Measurements from ENCODE around the gene PANK2.

PANK2 gene

GRCh38 chr20:3919352-3919751, 30.2 kb downstream of the PANK2 start:
- TF ChIP-seq CTCF (IDR thresholded peaks at IDR 0.05; ENCODE audit: low read depth, low read length): no peak
- peaks cover 72% of the 10 kb centered on the region for H3K36me3 ChIP-seq
- no peaks in the 10 kb centered on the region for H3K27me3 ChIP-seq
- DNase-seq: no peak
- H3K4me3 ChIP-seq (ENCODE audit: low read depth, low read length): no peak overlapping the region
- H3K9me3 ChIP-seq: no peaks in the 10 kb centered on the region
- H3K4me1 ChIP-seq: no peaks in the 10 kb centered on the region; the same call in 1 of the 2 replicates

GRCh38 chr20:3922223-3922982, 33.2 kb downstream of the PANK2 start:
- peaks cover 54% of the 10 kb centered on the region for H3K36me3 ChIP-seq
- H3K4me3 ChIP-seq (ENCODE audit: low read depth, low read length): no peak overlapping the region
- H3K9me3 ChIP-seq: no peaks in the 10 kb centered on the region
- no peaks in the 10 kb centered on the region for H3K27me3 ChIP-seq
- no peaks in the 10 kb centered on the region; the same call in 1 of the 2 replicates for H3K4me1 ChIP-seq
- DNase-seq: no peak
- TF ChIP-seq CTCF (IDR thresholded peaks at IDR 0.05; ENCODE audit: low read depth, low read length): no peak

DNA sequence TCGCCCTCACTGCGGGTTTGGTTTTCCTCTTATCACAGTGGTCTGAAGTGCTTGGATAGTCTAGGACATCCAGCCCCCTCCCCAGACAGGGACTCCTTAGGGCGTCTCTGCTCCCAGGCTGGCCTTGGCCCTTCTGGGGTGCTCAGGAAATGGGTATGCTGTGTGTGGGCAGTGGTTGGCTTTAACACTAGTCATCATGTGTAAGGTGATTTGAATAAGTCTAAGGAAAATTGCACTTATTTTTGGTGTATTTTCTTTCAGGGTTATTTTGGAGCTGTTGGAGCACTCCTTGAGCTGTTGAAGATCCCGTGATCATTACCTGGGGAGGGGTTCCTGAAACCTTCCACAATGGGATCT, 33.8 kb downstream of the PANK2 start:
- no peak for TF ChIP-seq CTCF (IDR thresholded peaks at IDR 0.05; ENCODE audit: low read depth, low read length)
- H3K9me3 ChIP-seq: no peaks in the 10 kb centered on the region
- no peaks in the 10 kb centered on the region for H3K27me3 ChIP-seq
- no peak for DNase-seq
- H3K4me1 ChIP-seq: no peaks in the 10 kb centered on the region; the same call in 1 of the 2 replicates
- H3K4me3 ChIP-seq (ENCODE audit: low read depth, low read length): no peak overlapping the region
- H3K36me3 ChIP-seq: peaks cover 54% of the 10 kb centered on the region

DNA sequence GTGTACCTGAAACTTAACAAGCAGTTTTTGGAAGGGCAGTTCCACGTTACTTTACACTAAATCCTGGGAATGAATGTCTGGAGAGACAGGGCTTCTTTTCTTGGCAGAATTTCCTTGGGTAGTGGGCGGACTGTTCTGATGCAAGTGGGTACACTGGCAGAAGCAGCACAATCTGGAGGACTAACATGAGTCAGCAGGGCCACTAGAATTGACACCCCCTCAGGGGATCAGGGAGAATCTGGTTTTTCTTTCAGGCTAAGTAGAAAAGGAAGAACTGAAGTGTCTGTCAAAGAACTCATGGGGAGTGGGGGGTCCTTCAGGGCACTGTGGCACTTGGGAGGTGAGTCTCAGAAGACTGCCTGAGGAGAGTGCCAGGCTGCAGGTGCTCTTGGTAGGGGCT, 34.6 kb downstream of the PANK2 start:
- H3K9me3 ChIP-seq: no peaks in the 10 kb centered on the region
- H3K36me3 ChIP-seq: peaks cover 48% of the 10 kb centered on the region
- no peak for DNase-seq

DNA sequence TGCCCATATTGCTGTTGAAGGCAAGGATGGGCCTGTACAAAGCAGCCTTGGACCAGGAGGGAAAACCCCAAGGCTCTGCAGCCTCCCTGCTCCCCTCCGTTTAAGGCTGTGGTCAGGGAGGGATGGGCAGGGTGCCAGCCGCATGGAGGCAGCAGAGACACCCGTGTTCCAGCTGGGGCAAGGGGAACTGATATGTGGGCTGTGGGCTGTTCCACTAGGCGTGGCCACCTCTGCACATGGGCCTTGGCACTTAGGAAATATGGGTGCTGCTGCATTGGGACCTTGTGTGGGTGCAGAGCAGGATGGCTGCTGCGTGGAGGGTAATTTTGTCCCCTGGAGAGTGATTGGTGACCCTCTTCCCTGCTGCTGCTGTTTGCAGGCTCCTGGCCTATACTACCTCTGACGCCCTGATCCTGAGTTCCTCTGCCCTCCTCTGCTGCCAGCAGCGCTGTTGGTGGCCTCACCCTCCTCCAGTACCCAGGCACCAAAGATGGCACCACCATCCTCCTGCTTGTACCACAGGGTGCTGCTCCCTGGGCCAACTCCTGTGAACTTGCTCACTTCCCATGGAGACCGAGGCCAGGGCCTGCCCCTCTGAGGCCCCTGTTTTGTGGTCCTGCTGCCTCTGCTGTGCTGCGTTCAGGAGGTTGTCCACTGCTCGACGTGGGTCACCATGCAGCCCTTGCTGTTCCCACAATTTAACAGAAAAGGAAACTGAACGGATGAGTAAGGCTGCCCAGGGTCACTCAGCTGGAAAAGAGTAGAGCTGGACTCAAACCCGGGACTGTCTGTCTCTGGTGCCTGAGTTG, 35.3 kb downstream of the PANK2 start:
- no peak for TF ChIP-seq CTCF (IDR thresholded peaks at IDR 0.05; ENCODE audit: low read depth, low read length)
- H3K27me3 ChIP-seq: no peaks in the 10 kb centered on the region
- no peaks in the 10 kb centered on the region for H3K9me3 ChIP-seq
- H3K36me3 ChIP-seq: peaks cover 43% of the 10 kb centered on the region
- no peaks in the 10 kb centered on the region; the same call in 1 of the 2 replicates for H3K4me1 ChIP-seq
- peak; percentile 33 for DNase-seq
- no peak overlapping the region for H3K4me3 ChIP-seq (ENCODE audit: low read depth, low read length)

More for the DNA sequence above, 34.6 kb downstream of the PANK2 start:
- H3K4me1 ChIP-seq: no peaks in the 10 kb centered on the region; the same call in 1 of the 2 replicates
- H3K27me3 ChIP-seq: no peaks in the 10 kb centered on the region
- H3K4me3 ChIP-seq (ENCODE audit: low read depth, low read length): no peak overlapping the region
- no peak for TF ChIP-seq CTCF (IDR thresholded peaks at IDR 0.05; ENCODE audit: low read depth, low read length)
